Activated CD8-positive, alpha-beta T cell treated with anti-CD3 and anti-CD28 coated beads, Interleukin-2, amount 10 ng/mL, durations not matched to agents 7 days and 5 days (primary cell): ENCODE data around the gene SCAPER. TPM values are rescaled to one million over a fixed set of nuclear protein-coding genes. Genes with fewer than 3 reads are reported as not detected.

ENCODE experiments used
- ATAC-seq: fragments of 150-1000 bp; cut with Tn5 transposase; one replicate; pipeline ENCODE4 v1.10.0; 2021; ENCODE audit warnings: moderate library complexity
- CTCF ChIA-PET: fragments of 350-600 bp; sonication (Branson Sonifier 250); formaldehyde crosslinking; loops from one replicate; lab custom pipeline; 2021; ENCODE audit warnings: antibody characterized with exemption; lab: Charles Lee
- POLR2A ChIA-PET: fragments of 350-600 bp; sonication (Branson Sonifier 250); formaldehyde crosslinking; loops from one replicate; lab custom pipeline; 2021; ENCODE audit warnings: antibody characterized with exemption; lab: Charles Lee
- DNase-seq: peaks from one replicate; pipeline ENCODE4 v3.0.0-alpha.2; 2020
- H3K27ac Mint-ChIP-seq: one replicate; pipeline ENCODE4 v1.8.0; 2021; ENCODE audit warnings: mild to moderate bottlenecking, mixed read lengths
- H3K27me3 Mint-ChIP-seq: one replicate; pipeline ENCODE4 v1.8.0; 2021; ENCODE audit warnings: low read depth, mixed read lengths
- H3K36me3 Mint-ChIP-seq: one replicate; pipeline ENCODE4 v1.8.0; 2021; ENCODE audit warnings: low read depth, mixed read lengths
- H3K4me1 Mint-ChIP-seq: one replicate; pipeline ENCODE4 v1.8.0; 2021; ENCODE audit warnings: low read depth, mixed read lengths
- H3K4me3 Mint-ChIP-seq: one replicate; pipeline ENCODE4 v1.8.0; 2021; ENCODE audit warnings: mild to moderate bottlenecking, mixed read lengths
- H3K9me3 Mint-ChIP-seq: one replicate; pipeline ENCODE4 v1.8.0; 2022; ENCODE audit warnings: mixed read lengths; ENCODE audit not compliant: insufficient read depth
- total RNA-seq, 2 experiments: library from RNA; stranded (reverse); gene quantifications; one replicate each; pipeline ENCODE4 v1.2.3, GENCODE V29; 2021

SCAPER gene
- total RNA-seq, 2 experiments from 2014 or later, result 29.0 to 32.2 TPM

GRCh38 chr15:76345583-76345879 is 559.6 kb downstream of the SCAPER start:
- CTCF ChIA-PET, result interaction anchor here (1.1 to 1.5 kb wide), 3 partner anchors 12 to 160 kb away, joined by 3 to 5 read pairs (median 3); no protein-coding TSS in a partner anchor
- peaks cover 7% of the 10 kb centered on the region for H3K36me3 Mint-ChIP-seq
- H3K4me3 Mint-ChIP-seq, result peak overlapping the region; percentile 38
- no peak for ATAC-seq
- DNase-seq, result no peak
- POLR2A ChIA-PET, result interaction anchor here (1.5 kb wide), 1 partner anchor 8 kb away, joined by 3 read pairs; no protein-coding TSS in a partner anchor
- peaks cover 33% of the 10 kb centered on the region for H3K4me1 Mint-ChIP-seq
- H3K9me3 Mint-ChIP-seq, result no peaks in the 10 kb centered on the region
- no peak overlapping the region for H3K27ac Mint-ChIP-seq
- H3K27me3 Mint-ChIP-seq, result peaks cover 60% of the 10 kb centered on the region

GRCh38 chr15:76344893-76345582 is 560.1 kb downstream of the SCAPER start:
- H3K4me1 Mint-ChIP-seq, result peaks cover 37% of the 10 kb centered on the region
- no peaks in the 10 kb centered on the region for H3K9me3 Mint-ChIP-seq
- peaks cover 7% of the 10 kb centered on the region for H3K36me3 Mint-ChIP-seq
- CTCF ChIA-PET, result interaction anchor here (1.1 to 1.5 kb wide), 3 partner anchors 11 to 160 kb away, joined by 3 to 5 read pairs (median 3); no protein-coding TSS in a partner anchor
- H3K27me3 Mint-ChIP-seq, result peaks cover 64% of the 10 kb centered on the region
- DNase-seq, result no peak
- no peak for ATAC-seq
- H3K27ac Mint-ChIP-seq, result no peak overlapping the region
- H3K4me3 Mint-ChIP-seq, result peak overlapping the region; percentile 38
- POLR2A ChIA-PET, result interaction anchor here (1.1 to 1.5 kb wide), 2 partner anchors 8 to 10 kb away, joined by 3 to 4 read pairs; no protein-coding TSS in a partner anchor

GRCh38 chr15:76343313-76343996 is 561.7 kb downstream of the SCAPER start:
- ChIA-PET CTCF (interaction anchor here (0.8 kb wide), 1 partner anchor 10 kb away, joined by 3 read pairs; no protein-coding TSS in a partner anchor), POLR2A (interaction anchor here (1.2 kb wide), 1 partner anchor 32 kb away, joined by 6 read pairs; the partner anchor contains the start of gene ETFA)
- Mint-ChIP-seq H3K4me3 (no peak overlapping the region), H3K9me3 (no peaks in the 10 kb centered on the region), H3K36me3 (peaks cover 11% of the 10 kb centered on the region), H3K4me1 (peaks cover 50% of the 10 kb centered on the region), H3K27ac (no peak overlapping the region), H3K27me3 (peaks cover 73% of the 10 kb centered on the region)
- DNase-seq (no peak), ATAC-seq (no peak)

GRCh38 chr15:76342382-76343201 is 562.5 kb downstream of the SCAPER start:
- no peak for DNase-seq
- ATAC-seq, result no peak
- Mint-ChIP-seq H3K36me3 (peaks cover 5% of the 10 kb centered on the region), H3K4me1 (peaks cover 53% of the 10 kb centered on the region), H3K4me3 (peak overlapping the region; percentile 31), H3K27me3 (peaks cover 72% of the 10 kb centered on the region), H3K9me3 (no peaks in the 10 kb centered on the region), H3K27ac (no peak overlapping the region)
- CTCF ChIA-PET, result no interaction called here
- POLR2A ChIA-PET, result no interaction called here

GRCh38 chr15:76342058-76342381 is 563.1 kb downstream of the SCAPER start:
- Mint-ChIP-seq H3K4me3 (peak overlapping the region; percentile 31), H3K4me1 (peaks cover 58% of the 10 kb centered on the region), H3K27me3 (peaks cover 76% of the 10 kb centered on the region), H3K27ac (peak overlapping the region; percentile 60), H3K9me3 (no peaks in the 10 kb centered on the region), H3K36me3 (peaks cover 4% of the 10 kb centered on the region)
- POLR2A ChIA-PET, result no interaction called here
- no peak for DNase-seq
- ATAC-seq, result no peak
- CTCF ChIA-PET, result no interaction called here

GRCh38 chr15:76341366-76342057 is 563.6 kb downstream of the SCAPER start:
- ATAC-seq (no peak), DNase-seq (no peak)
- Mint-ChIP-seq H3K4me1 (peaks cover 64% of the 10 kb centered on the region), H3K9me3 (no peaks in the 10 kb centered on the region), H3K36me3 (peaks cover 4% of the 10 kb centered on the region), H3K4me3 (peak overlapping the region; percentile 41), H3K27me3 (peaks cover 79% of the 10 kb centered on the region), H3K27ac (peak overlapping the region; percentile 60)
- ChIA-PET POLR2A (no interaction called here), CTCF (no interaction called here)

GRCh38 chr15:76340803-76341365 is 564.3 kb downstream of the SCAPER start:
- DNase-seq, result no peak
- Mint-ChIP-seq H3K4me3 (peak overlapping the region; percentile 68), H3K27me3 (peaks cover 80% of the 10 kb centered on the region), H3K27ac (no peak overlapping the region), H3K4me1 (peaks cover 65% of the 10 kb centered on the region), H3K36me3 (peaks cover 4% of the 10 kb centered on the region), H3K9me3 (no peaks in the 10 kb centered on the region)
- peak; percentile 38 for ATAC-seq
- CTCF ChIA-PET, result interaction anchor here (1.0 to 2.8 kb wide), 2 partner anchors 15 to 106 kb away, joined by 5 to 9 read pairs; no protein-coding TSS in a partner anchor
- POLR2A ChIA-PET, result no interaction called here

- peaks cover 65% of the 10 kb centered on the region for H3K4me1 Mint-ChIP-seq
- ChIA-PET CTCF (interaction anchor here (1.0 to 2.8 kb wide), 2 partner anchors 14 to 105 kb away, joined by 5 to 9 read pairs; no protein-coding TSS in a partner anchor), POLR2A (no interaction called here)
- peaks cover 4% of the 10 kb centered on the region for H3K36me3 Mint-ChIP-seq
- peak; percentile 6 for ATAC-seq
- H3K27me3 Mint-ChIP-seq, result peaks cover 78% of the 10 kb centered on the region
- H3K9me3 Mint-ChIP-seq, result no peaks in the 10 kb centered on the region
- peak overlapping the region; percentile 68 for H3K4me3 Mint-ChIP-seq
- no peak overlapping the region for H3K27ac Mint-ChIP-seq
- no peak for DNase-seq
These were observed 564.8 kb downstream of the SCAPER start for GRCh38 chr15:76340198-76340802.

GRCh38 chr15:76339305-76340197 is 565.6 kb downstream of the SCAPER start:
- Mint-ChIP-seq H3K27me3 (peaks cover 76% of the 10 kb centered on the region), H3K36me3 (peaks cover 7% of the 10 kb centered on the region), H3K4me1 (peaks cover 66% of the 10 kb centered on the region), H3K27ac (no peak overlapping the region), H3K4me3 (peak overlapping the region; percentile 68), H3K9me3 (no peaks in the 10 kb centered on the region)
- DNase-seq, result no peak
- ATAC-seq, result no peak
- POLR2A ChIA-PET, result no interaction called here
- CTCF ChIA-PET, result interaction anchor here (1.0 to 2.8 kb wide), 2 partner anchors 14 to 104 kb away, joined by 5 to 9 read pairs; no protein-coding TSS in a partner anchor
